Activated CD8-positive, alpha-beta memory T cell treated with anti-CD3 and anti-CD28 coated beads, Interleukin-2, amount 50 U/mL, for 1 hour (primary cell): ENCODE results near the gene DESI2.
"Not testable (repeated sequence)": the region's sequence is repeated elsewhere in the genome, so short reads cannot be mapped to it uniquely, and the experiment has no call there.

Source experiments
- DNase-seq: peaks from one replicate; pipeline ENCODE4 v3.0.0-alpha.2; 2020; ENCODE audit errors: extremely low read depth

The DESI2 gene

DNA sequence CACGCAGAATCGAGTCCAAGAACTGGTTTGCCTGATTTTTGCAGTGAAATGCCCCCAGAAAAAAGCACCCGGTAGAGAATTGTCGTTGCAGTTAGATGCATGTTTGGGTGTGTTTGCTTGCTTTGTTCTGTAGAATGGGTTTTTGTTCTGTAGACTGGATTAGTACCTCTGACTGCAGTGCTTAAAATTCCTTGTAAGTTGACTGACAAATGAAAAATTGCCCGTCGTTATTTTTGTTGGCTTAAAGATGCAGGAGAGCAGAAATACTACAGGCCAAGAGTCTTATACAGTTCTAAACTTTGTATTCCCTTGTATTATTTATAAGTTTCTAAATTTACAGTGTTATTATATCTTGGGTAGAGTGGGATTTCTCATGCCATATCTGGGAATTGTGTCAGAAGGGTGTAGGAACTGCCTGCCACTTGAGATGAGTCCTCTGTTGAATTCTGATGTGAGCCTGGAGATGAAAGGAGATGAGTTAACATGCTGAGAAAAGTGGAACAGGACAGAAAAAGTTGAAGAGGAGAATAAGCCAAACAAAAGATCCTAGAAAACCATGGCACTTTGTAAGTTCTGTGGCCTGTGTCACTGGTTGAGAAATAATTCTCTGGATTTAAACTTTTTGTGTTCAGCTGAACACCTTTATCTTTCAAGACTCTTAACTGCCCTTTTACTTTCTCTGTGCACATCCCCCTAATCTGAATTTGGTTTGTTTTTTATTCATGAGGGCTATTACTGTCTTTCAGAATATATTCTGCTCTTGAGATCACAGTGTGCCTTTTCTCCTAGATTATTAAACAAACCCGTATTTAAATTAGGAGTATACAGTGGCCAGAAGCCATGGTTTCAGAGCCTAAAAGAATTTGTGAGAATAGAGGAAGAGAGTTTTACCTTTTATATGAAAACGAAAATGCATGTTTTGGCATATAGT, 1.4 kb downstream of the DESI2 start:
- DNase-seq: no peak

DNA sequence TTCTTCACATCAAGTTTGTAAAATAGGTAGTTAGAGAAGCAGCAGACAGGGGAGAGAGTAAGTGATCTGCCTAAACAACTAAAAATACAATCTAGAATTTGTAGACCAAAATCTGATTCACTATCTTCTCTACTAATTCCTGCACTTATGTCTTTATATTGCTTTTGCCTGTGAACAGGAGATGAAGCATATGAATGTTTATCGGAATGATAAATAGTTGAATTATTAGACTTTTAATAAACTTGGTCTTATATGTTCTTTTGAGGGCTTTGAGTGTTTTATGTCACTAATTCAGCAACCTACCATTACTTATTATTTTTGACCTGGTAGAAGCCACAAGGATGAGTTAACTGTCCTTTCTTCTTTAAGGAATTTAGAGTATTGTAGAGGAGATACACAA, 2.3 kb downstream of the DESI2 start:
- DNase-seq: no peak

DNA sequence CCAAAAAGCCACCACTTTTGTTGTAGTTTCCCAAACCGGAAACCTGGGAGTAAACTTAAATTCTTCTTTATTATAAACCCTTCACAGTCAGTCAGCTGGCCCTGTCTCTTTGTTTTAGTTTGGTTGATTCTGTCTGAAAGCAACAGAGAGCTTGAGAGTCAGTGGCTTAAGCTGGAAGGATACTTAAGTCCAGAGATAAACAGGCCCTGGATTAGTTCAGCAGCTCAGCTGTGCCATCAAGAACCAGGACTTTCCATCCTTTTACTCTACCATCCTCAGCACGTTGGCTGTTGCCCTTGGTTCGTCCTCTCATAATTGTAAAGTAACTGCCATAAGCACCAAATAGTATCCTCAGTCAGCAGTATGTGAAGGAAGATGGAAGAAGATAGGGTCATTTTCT, 4.5 kb downstream of the DESI2 start:
- DNase-seq: no peak

DNA sequence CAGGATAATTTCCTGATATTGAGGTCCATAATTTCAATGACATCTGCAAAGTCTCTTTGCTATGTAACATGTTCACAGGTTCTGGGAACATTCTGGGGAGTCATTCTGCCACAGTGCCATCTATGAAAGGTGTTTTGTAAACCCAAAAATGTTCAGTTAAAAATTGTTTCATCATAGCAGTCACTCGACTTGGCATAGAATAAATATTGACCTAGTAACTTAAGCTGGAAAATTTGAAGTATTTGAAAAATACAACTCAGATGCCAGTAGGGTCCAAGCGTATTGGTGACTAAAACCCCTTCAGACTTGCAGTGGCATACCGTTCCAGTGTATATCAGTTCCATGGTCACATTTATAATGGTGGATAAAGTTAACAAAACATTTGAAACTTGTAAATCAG, 6.8 kb downstream of the DESI2 start:
- DNase-seq: no peak

DNA sequence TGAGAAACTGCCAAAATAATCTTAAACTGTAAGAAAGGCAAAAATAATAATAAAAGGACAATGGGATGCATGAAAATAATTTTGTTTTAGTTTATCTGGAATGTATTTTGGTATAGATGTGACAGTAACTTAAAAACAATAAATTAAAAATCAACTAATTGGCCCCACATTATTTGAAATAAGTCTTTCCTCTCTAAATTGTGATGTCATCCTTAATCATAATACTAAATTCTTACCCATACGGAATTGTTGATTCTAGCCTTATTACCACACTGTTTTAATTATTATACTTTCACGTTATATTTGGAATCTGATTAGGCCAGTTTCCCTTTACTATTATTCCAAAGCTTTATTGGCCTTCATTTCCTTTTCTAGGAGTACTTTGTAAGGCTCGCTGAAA, 7.7 kb downstream of the DESI2 start:
- DNase-seq: no peak

DNA sequence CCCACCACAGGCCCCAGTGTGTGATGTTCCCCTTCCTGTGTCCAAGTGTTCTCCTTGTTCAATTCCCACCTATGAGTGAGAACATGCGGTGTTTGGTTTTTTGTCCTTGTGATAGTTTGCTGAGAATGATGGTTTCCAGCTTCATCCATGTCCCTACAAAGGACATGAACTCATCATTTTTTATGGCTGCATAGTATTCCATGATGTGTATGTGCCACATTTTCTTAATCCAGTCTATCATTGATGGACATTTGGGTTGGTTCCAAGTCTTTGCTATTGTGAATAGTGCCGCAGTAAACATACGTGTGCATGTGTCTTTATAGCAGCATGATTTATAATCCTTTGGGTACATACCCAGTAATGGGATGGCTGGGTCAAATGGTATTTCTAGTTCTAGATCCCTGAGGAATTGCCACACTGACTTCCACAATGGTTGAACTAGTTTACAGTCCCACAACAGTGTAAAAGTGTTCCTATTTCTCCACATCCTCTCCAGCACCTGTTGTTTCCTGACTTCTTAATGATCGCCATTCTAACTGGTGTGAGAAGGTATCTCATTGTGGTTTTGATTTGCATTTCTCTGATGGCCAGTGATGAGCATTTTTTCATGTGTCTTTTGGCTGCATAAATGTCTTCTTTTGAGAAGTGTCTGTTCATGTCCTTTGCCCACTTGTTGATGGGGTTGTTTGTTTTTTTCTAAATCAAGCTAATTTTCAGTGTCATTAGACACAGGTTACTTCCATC, 8.8 kb downstream of the DESI2 start:
- not testable (repeated sequence) for DNase-seq

DNA sequence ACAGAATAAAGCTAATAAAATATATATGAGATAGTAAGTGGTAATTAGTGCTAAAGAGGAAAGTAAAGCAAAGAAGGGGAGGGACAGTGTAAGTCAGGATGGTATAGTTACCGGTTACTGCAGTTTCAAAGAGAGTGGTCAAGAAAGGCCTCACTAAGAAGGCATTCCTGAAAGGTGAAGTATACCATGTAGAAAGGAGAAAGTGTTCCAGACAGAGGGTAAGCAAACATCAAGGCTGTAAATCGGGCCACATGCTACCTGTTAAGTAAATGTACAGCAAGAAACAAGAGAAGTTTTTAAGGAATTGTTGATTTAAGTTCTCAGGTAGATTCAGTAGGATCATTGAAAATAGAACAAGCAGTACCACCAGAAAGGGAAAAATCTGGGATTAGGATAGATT, 9.7 kb downstream of the DESI2 start:
- DNase-seq: no peak

DNA sequence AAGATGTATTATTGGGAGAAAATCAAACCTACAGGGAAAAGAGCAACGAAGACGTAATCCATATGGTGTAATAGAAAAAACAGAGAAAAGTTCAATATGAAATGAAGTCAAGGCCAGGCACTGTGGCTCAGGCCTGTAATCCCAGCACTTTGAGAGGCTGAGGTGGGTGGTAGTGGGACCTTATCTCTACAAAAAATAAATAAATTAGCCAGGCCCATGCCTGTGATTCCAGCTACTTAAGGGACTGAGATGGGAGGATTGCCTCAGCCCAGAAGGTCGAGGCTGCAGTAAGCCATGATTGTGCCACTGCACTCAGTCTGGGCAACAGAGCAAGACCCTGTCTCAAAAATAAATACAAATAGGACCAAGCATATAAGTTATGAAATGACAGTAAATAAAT, 11.4 kb downstream of the DESI2 start:
- no peak for DNase-seq

DNA sequence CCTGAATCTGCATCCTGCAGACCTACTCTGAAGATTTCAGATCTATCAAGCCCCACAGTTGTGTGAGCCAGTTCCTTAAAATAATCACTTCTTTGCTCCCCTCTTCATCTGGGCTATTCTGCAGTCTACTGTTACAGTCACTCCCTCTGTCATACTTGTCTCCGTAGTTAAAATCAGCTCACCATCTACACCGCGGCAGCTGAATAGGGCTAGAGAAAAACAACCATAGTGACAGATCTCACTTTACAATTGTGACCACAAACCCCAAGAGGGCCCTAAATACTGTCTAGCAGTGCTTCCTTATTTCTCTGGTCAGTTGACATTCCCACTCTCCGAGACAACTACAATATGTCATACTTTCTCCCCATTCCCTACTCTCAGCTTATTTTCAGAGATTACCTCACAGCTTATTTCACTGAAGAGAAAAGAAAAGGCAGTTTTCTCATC, 12.9 kb downstream of the DESI2 start:
- DNase-seq: no peak

DNA sequence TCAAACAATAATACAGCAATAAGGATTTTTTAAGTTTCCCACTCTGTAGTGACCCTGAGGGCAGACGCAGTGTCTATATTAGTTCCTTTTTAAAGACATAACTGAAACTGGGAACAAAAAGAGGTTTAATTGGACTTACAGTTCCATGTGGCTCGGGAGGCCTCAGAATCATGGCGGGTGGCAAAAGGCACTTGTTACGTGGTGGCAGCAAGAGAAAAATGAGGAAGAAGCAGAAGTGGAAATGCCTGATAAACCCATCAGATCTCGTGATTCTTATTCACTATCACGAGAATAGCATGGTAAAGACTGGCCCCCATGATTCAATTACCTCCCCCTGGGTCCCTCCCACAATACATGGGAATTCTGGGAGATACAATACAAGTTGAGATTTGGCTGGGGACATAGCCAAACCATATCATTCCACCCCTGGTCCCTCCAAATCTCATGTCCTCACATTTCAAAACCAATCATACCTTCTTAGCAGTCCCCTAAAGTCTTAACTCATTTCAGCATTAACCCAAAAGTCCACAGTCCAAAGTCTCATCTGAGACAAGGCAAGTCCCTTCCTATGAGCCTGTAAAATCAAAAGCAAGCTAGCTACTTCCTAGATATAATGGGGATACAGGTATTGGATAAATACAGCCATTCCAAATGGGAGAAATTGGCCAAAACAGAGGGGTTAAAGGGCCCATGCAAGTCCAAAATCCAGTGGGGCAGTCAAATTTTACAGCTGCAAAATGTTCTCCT, 13.9 kb downstream of the DESI2 start:
- not testable (repeated sequence) for DNase-seq

DNA sequence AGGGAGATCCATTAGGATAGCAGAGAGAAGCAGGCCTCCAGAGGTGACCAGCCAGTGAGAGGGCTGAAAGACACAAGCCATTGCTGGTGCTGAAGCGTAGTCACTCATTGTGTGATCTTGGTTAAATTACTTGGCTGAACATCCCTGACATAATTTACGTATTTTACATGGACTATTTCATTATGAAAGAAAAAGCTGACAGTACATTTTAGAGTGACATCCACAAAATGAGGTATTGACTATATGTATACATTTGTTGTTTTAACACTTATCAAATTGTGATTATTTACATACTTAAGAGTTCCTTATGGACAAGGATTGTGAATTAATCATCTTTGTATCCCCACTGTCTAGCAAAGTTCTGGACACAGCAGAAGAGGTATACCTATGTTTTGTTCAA, 14.9 kb downstream of the DESI2 start:
- no peak for DNase-seq

DNA sequence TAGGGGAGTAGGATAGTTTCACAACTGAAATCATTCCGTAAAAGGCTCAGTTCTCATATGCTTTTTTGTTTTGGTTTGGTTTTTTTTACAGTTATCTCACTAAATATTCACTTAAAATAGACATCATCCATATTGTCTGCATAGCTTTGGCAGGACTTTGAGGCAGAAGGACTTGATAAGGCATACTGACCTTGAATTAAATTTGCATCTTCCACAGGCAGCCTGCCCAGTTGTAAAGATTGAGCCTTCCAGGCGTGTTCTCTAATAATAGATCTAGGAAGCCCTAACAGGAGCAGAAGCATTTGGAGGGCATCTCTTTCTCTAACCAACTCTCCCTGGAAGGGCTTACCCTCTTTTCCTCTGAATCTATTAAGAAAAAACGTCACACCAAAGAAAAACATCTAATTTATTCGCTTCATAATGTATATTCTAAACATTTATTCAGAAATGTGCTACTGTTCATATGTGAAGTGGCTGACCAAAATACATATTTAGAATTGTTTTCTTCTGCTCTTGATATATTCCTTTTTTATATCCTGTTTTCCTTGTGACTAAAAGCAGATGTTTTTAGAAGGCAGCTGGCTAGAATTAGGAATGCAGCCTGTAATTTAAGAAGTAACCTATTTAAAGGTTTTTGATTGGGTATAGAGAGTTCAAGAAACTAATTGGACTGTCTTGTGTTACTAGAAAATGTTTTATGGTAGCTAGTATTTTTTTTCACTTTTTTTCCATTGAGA, 20.2 kb downstream of the DESI2 start:
- no peak for DNase-seq

DNA sequence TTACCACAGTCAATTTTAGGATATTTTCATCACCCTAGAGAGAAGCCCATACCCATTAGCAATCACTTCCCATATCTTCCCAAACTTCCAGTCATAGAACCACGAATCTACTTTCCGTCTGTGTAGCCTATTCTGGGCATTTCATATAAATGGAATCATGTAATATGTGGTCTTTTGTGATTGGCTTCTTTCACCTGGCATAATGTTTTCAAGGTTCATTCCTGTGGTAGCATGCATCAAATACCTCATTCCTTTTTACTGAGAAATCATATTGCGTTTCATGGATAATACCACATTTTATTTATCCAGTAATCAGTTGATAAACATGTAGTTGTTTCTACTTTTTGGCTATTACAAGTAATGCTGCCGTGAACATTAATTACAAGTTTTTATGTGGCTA, 21.5 kb downstream of the DESI2 start:
- DNase-seq: no peak

DNA sequence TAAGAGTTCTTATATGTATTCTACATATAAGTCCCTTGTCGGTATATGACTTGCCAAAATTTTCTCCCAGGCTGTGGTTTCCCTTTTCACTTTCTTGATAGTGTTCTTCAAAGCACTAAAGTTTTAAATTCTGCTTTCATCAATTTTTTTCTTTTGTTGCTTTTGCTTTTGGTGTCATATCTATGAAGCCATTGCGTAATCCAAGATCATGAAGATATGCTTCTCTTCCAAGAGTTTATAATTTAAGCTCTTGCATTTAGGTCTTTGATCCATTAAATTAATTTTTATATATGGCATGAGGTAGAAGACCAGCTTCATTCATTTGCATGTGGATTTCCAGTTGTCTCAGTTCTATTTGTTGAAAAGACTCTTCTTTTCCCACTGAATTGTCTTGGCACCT, 22.2 kb downstream of the DESI2 start:
- DNase-seq: no peak

DNA sequence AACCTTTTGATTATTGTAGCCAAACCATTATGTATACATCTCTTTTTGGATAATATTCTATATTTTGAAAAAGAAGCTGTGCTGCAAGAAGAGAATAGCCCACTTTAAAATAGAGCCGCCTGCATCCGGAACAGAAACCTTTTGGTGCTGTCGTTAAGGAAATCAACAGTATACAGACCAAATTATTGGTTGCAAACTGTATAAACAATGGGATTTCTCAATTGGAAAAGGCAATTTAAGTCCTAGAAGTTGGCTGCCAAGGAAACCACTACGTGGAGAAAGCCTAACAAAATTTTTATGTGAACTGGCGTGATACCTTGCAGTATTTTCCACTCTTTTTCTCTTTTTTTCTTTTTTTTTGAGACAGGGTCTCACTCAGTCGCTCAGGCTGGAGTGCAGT, 25.8 kb downstream of the DESI2 start:
- DNase-seq: no peak

DNA sequence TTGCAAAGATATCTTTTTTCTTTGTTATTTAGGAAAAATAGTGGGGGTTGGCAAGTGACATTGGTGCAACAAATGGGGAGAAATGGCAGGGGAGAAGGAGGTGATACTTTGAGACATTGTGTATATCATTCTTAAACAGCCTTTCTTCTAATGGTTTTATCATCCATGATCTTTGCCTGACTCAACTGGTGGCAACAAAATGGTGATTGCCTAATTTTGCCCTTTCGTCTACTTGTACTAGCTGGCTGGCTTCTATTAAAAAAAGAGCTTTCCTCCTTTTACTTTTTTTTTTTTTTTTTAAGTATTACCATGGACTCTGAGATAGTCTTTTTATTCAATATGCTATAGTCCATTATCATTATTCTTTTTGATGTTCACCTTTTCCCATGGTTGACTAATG, 27.7 kb downstream of the DESI2 start:
- no peak for DNase-seq

DNA sequence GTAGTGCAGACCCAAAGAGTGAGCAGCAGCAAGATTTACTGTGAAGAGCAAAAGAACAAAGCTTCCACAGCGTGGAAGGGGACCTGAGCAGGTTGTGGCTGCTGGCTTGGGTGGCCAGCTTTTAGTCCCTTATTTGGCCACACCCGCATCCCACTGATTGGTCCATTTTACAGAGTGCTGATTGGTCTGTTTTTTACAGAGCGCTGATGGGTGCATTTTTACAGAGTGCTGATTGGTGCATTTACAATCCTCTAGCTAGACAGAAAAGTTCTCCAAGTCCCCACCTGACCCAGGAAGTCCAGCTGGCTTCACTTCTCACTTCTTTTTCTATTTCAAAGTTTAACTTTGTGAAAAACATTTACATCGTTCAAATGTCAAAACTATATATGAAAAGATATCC, 29.2 kb downstream of the DESI2 start:
- not testable (repeated sequence) for DNase-seq

DNA sequence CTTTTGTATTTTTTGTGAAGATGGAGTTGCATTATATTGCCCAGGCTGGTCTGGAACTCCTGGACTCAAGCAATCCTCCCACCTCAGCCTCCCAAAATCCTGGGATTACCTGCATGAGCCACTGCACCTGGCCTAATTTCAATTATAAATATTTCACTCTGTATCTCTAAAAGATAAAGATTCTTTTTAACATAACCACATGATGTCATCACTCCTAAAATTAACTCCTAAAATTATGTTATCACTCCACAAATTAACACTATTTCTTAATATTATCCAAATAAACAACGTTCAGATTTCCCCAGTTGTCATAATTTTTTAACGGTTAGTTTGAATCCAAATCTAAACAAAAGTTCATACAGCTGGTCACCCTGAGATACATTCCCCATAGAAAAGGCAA, 43.0 kb downstream of the DESI2 start:
- no peak for DNase-seq

DNA sequence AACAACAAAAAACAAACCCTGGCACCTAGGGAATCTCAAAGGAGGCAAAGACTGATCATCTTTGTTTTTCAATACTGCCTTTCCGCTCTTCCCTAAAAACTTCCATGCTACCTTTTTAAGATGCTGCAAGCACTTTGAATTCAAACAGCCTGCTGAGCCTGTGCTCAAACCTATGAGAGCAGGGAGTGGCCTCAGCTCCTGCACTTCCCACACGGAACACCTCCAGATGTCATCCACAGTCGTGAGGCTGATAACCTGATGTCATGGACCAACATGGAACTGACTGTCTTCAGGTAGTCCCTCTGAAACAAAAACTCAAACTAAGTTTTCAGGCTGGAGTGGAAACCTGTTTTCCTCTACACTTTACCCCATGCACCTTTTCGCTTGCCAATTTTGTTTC, 46.8 kb downstream of the DESI2 start:
- DNase-seq: no peak

DNA sequence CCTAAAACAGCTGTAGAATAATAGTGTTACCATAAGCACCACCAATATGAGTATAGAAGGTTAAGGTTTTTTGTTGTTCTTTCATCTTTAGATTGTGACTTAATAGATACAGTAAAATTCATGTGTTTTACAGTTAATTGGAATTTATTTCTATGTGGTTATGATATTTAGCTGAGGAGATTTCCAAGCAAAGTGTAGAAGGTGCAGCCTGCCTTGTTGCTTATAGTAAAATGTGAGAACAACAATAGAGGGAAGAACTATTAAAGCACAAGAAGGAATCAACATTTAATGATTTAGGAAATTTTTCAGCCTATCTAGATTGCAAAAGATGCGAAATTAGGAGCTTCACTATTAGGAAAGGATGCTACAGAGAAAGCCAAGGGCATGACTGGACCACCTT, 47.9 kb downstream of the DESI2 start:
- no peak for DNase-seq

DNA sequence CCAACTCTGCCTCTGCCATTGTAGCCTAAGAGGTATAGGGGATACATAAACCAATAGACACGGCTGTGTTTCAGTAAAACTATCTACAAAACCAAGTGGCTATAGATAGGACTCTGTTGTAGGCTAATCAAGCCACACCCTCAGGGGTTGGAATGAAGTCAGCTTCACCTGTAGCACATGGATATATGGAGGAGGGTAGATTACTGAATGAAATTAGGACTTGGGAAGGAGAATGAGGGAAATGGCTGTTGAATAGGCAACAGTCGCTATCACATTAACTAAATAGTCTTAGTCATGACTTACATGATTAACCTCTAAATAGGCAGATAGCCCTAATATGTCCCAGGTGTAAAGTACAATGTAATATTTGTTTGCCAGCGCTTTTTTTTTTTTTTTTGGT, 49.7 kb downstream of the DESI2 start:
- DNase-seq: no peak

DNA sequence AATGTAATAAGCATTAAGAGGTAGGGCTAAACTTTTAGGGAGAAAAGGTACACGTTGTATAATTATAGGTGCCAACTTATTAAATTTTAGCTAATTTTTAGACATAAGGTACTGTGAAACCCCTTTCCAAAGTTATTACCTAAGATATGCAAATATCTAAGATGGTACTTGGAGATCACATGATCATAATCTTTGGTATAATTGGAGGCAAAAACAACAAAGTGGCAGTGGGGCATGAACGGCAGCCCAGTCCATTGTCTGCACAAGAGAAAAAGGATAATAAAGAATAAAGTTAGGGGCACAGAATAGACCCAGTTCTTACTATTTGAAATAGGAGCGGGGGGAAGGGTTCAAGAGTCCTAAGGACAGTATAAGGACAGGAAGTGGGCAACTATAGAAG, 51.2 kb downstream of the DESI2 start:
- no peak for DNase-seq
